Amniotic stem cell (primary cell): Measurements from ENCODE around the gene FAM53B.
"Not testable (repeated sequence)": the region's sequence is repeated elsewhere in the genome, so short reads cannot be mapped to it uniquely, and the experiment has no call there.

Experiments used
- DNase-seq: peaks from one replicate; lab custom pipeline; 2025; lab: John Stamatoyannopoulos, UW

FAM53B gene

DNA sequence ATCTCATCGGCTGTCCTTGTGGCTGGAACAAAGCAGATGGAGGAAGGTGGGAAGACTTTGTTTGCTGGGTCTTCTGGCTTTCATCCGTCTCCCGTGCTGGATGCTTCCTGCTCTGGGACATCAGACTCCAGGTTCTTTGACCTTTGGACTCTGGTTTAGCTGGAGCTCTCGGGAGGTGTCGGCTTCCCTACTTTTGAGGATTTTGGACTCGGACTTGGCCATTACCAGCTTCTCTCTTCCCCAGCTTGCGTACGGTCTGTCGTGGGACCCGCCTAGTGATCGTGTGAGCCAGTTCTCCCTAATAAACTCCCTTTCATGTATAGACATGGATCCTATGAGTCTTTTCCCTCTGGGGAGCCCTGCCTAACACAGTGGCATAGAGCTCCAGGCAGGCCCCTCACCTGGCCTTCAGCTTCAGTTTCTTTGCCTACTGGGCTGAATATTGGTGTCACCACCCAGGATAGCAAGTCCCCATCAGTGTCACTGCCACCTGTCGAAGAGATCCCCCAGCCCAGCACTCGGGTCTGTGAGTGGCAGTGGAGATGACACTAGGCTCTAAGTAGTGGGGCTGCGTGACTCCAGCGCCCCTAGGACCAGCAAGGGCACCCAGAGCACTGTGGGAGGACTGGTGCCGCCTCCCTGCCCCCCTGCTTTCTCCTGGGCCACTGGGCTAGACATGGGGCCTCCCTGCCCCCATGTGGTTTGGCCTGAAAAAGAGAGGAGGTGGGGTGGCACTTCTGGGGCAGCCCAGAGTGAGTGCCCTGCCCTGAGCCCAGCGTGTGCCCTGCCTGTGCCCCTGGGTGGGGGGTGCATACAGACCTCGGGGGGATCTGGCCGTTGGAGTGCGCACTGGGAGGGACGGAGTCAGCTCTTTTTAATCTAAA lies 147.0 kb downstream of the FAM53B start:
- DNase-seq = no peak

DNA sequence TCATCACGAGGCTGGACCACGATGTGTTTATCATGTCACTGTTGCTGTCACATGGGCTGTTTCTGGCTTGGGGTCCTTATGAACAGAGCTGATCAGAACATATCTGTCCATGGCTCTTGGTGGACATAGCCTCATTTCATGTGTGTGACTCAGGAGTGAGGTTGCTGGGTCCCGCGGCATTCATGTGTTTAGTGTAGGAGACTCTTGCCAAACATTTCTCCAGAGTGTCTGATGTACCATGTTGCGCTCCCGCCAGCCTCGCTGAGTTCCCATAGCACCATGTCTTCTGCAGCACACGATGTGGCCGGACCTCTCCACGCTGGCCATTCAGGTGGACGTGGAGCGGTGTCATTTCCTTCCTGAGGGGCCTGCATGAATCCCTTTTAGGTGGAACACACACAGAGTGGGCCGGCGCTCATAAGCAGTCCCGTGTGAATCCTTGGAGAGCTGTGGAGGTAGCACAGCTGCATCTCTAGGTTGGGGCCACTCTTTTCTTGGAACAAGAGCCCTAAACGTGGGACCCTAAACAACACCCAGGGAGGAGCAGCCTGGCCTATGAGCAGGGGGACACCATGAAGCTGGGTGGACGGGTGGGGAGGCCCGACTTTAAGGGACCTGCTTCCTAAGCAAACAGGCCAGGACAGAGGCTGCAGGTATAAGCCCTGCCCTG lies 147.9 kb downstream of the FAM53B start:
- no peak for DNase-seq

DNA sequence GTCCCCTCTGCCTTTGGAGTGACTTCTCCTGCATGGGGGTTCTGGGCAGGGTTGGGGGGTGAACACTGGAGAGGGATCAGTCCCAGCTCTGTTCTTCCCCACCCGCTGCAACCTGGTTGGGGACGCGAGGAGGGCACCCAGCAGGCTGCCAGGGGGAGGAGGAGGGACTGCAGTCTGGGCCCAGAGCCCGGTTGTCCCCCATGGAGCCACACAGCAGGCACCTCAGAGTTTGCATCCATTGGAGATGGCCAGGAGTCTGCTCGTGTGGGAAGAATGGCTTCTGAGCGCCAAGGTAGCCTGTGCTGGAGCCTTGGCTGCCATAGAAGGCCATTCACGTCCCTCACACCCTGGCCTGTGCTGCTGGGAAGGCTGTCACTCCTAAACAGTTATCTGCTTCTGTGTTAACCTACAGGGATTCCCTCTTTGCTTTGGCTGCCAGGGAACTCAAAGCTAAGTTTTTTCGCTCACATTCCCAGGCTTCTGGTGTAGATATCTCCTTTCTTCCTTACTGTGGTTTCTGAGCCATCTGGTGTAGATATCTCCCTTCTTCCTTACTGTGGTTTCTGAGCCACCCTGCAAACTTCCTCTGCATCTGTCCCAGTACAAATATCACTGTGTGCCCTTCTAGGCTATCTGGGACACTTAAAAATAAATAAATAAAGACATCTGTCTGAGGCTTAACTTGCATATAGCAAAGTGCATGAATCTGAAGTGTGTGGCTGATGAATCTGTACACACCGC lies 148.9 kb downstream of the FAM53B start:
- DNase-seq = no peak

DNA sequence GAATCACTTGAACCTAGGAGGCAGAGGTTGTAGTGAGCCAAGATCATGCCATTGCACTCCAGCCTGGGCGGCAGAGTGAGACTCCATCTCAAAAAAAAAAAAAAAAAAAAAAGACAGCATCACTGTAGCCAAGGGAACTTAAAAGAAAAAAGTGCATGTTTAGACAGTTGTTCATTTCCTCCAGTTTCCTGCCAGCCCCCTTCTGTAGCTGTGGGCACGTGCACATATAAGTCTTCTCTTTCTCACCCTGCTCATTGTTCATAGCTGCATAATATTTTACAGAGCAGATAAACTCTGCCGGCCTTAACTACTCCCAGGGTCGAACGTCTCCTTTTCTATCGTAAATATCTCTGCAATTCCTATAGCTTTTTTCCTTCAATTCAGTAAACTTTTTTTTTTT lies 149.9 kb downstream of the FAM53B start:
- no peak for DNase-seq

DNA sequence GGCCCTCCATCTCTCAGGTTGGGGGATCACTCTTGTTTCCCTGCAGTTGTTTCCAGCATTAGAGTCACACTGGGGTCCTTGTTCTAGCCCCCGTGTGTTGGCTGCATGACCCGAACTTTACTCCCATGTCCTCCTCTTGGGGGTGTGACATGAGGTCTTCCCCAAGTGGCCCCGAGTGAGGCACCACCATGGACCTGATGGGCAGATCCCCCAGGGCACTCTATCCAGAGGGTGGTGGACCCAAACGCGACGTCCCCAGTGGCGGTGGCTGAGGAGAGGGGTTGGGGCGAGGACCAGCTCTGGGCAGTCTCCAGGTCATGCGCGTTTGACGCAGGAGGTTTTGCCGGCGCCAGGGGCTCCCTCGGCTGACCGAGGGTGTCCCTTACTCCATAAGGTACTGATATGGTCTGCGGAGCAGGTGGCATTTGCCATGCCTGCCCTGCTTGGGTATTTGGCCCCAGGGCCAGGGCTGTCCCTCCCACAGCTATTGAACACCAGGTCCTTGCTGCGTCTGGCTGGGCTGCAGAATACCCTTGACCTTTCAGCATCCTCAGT lies 150.7 kb downstream of the FAM53B start:
- no peak for DNase-seq

DNA sequence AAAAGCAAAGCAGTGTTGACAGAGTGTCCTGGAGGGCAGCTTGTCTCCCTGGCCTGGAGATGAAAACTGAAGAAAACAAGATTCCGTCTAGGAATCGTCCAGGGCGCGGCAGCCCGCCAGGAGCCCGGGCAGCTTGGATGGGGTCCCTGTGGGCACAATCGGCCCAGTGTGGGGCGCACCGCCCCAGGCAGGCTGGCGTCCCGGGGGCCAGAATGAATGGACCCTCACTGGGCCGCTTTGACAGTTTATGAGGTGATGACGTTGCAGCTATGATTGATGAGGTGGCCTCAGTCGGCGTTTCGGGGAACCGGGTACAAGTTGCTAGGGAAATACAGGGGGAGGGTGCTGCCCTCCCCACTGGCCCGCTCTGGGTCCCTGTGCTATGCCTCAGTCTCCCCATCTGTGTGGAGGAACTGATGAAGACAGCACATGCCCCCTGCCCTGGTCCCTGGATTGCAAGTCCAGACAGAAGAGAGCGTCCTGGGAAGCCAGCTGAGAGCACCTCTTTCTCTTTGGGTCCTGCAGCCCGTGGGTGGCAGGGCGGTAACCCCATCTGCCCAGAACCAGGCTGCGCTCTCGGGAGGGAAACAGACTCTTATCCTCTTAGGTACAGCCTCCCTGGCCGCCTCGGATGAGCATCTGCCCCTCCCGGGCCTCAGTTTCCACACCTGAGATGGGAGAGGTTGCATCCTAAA lies 151.3 kb downstream of the FAM53B start:
- DNase-seq = no peak

DNA sequence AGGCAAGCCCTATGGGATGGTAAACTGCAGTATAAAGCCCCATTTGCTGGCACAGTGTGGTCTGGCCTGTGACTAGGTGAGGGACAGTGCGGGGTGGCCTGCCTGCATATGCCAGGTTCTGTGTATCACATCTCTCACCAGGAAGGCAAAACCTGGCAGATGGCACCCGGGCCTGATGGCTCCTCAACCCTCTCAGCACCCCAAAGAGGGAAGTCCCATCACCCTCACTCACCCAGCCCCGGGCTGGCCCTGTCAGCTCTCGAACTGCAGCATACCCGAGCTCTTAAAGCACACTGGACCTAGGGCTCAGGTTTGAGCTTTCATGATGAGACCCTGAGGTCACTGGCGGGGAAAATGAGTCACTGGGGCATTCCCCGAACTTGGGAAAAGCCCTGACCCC lies 152.1 kb downstream of the FAM53B start:
- DNase-seq = no peak

DNA sequence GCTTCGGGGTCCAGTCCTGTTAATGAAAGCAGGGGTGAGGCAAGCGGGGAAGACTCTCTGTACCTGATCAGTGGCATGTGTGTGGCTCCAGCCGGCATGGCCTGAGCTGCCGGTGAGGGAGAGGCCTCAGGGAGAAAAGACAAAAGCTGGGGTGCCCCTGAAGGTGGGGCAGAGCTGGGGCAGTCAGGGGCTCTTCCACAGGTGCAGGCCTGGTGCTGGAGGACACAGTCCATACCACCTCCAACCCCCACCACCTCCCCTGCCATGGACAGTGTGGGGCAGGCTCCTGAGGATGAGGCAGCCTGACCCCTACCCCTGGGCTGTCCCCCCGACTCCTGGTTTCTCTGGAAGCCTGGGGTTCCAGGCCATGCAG lies 153.1 kb downstream of the FAM53B start:
- DNase-seq = no peak

DNA sequence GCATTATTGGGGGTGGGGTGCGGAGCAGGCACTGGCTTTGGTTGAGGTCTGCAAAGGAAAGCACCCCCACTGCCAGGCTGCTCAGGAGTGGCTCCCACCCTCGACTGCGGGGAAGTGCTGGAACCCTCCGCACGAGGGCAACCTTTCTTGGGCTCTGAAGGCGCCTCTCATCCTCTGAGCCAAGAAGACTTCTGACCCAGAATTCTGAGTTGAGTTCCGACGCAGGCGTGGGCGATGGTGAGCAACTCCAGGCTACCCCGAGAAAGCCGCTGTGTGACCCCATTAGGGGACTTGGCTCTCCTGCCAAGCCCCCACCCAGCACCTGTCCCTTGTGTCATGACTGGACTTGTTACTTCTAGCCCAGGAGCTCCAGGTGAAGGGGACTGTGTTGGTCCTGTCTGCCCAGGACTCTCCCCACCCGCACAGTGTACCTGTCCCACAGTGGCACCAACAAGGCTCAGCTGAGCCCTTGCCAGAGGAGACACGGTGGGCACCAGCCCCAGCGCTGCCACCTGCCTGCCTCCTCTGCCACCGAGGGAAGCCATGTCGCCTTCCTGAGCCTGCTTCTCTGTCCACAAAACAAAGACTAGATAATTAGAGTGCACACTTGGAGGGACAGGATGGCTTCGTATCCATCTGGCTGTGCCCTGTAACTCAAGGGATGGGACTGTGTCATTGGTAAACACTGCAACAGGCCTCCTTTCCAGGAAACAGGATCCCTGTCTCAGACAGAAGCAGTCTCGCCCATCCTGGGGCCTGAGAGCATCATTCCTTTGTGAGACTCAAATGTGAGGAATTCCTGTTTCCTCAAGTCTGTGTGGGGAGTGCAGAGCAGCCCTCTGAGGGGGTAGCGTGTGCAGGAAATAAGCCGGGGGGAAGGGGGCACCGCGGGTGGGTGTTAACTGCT lies 153.7 kb downstream of the FAM53B start:
- no peak for DNase-seq

DNA sequence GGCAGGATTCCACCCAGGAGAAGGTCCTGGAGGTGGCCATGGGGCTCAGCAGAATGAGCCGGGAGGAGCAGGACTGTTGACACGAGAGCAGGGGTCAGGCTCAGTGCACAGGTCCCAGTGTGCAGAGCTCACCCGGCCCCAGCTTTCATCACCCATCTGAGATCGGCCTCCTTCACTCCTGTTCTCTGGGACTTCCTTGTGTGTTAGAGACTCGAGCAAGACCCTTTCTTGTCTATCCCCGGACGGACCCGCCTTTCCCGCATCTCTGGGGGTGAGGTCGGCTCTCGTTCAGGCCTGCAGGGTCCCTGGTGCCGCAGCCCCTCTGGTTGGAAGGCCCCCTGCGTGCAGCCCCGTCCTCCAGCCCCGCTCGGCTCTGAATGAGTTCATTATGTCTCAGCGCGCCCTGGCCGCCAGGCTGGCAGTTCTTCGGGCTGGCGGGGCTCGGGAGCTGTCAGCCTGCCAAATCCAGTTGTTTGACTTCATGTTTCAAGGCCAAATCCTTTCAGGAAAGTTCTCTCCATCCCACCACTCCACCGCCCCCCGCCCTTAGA lies 154.6 kb downstream of the FAM53B start:
- DNase-seq = no peak

DNA sequence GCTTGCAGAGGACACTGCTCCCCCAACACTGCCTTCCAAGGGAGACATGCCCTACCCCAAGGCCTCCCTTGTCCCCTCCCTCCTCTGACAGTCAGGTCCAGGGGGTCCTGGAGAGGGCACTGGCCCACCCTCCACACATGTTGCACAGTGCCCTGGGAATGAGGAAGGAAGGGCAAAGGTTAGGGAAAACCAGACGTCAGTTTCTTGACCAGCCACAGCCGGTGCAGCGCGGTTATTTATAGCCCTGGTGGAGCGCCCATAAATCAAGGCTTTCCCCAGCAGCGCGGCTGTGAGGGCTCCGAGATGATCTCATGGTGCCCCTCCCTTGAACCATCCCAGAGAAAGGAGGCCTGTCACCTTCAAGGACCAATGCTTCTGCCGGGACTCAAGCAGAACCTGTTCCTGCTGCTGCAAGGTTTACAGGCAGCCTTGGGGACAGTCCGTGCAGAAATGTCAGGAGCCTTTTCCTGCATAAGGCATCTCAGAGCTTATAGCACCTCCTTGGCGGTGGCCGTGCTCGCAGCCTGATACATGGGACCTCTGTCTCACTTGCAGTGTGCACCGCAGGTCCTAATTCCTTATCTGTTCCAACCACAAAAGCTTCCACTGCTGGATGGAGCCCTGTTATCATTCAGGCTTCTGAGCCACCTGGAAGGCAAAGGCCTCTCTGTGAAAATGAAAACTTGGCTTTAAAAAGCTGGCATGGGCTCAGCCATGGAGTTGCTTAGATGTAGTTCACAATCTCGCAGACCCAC lies 155.3 kb downstream of the FAM53B start:
- DNase-seq = no peak

DNA sequence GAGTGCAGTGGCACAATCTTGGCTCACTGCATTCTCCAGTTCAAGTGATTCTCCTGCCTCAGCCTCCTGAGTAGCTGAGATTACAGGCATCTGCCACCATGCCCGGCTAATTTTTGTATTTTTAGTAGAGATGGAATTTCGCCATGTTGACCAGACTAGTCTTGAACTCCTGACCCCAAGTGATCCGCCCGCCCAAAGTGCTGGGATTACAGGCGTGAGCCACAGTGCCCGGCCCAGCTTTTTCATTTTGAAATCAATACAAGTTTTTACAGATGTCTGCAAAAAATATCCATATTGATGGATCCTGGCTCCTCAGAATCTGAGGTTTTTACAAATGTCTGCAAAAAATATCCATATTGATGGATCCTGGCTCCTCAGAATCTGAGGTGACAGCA lies 155.8 kb downstream of the FAM53B start:
- DNase-seq = not testable (repeated sequence)

DNA sequence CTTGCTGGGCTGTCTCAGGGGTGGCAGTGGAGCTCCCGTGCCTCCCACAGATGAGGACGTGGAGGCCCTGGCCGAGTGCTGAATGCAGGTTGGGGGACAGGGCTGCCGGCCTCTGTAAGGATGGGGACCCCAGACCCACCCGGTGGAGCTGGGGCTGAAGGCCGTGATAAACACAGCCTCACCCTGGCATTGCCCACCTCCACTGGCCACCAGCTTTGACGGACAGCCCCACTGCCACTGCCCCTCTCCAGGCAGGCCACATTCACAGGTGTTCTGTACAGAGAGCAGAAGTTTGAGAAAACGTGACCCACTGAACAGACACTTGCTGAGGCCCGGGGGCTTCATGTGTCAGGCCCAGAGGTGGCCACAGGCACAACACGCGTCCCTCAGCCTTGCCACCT lies 156.4 kb downstream of the FAM53B start:
- no peak for DNase-seq

DNA sequence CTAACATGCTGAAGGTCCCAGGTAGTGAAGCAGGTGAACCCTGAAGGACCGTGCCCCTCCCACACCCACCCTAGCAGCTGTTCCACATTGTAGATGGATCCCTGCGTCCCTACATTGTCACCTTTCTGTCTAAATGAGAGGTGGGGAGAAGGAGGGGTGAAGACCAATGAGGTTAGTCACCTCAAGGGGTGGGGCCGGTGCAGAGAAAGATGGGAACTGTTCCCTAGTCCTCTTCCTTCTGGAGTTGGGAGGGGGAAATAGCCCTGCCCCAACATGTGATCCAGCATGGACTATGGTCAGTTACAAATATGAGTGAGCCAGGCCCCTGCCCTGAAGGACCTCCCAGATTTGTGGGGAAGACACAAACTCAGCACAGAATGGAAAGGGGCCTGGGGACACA lies 158.0 kb downstream of the FAM53B start:
- DNase-seq = no peak

DNA sequence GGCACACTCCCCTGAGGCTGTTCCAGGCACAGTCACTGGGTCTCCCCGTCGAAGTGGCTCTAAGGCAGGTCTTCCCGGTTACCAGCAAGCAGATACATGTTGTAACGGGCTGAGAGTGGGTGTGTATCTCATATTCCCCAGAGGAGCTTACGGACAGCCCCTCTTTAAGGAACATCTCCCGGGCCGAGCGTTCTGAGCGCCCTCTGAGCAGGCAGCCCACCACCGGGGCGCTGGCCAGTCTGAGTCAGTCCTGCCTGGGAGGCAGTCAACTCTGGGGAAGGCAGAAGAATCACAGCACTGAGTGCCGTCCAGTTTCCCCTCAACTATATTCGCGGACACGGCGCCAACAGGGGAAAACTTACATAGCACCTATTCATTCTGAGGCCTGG lies 165.2 kb downstream of the FAM53B start:
- DNase-seq = no peak

DNA sequence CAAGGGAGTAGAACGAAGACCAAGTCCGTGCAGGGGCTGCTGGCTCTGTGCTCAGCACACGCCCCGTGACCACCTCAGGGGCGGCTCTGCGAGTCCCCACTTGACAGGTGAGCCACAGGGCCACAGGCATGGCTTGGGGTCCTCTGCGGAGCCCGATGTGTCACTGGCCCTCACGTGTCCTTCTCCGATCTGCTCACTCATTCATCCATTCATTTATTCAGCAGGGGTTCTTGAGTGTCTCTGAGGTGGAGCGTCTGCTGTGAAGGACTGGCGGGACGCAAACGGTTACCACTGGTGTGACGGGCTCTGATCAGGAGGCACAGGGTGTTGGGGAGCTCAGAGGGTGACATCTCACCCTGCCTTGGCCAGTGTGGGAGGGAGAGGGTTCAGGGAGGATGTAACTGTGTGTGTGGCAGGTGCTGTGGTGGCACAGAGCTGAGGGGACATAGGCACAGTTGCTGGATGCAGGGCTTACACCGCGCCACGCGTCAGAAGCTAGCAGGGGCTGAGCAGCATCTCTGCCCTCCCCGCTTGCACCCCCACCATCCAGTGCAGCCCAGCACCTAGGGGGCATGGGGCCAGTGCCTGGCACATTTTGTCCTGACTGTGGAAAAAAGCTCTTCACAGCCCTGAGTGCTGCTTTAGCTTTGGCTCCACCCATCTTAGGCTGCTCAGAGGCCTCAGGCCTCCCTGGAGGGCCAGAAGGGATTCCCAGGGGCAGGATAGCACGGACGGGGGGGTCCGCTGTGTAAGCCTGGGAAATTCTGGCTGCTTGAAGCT lies 165.8 kb downstream of the FAM53B start:
- no peak for DNase-seq

DNA sequence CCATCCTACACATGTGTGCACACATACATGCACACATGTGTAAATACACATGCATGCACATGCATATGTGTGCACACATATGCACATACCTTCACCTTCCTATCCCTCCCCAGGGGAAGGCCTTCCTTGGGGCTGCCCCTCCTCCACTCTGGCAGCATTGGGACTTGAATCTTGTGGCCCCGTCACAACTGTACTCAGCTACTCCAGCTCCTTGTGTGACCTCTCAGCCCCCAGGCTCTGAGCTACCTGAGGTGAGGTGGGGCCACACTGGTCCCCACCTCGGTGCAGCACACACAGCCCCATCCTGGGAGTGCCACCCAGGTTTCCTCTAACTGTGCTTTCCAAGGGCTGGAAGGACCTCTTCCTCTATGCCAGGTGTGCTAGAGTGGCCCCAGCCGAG lies 166.5 kb downstream of the FAM53B start:
- no peak for DNase-seq

DNA sequence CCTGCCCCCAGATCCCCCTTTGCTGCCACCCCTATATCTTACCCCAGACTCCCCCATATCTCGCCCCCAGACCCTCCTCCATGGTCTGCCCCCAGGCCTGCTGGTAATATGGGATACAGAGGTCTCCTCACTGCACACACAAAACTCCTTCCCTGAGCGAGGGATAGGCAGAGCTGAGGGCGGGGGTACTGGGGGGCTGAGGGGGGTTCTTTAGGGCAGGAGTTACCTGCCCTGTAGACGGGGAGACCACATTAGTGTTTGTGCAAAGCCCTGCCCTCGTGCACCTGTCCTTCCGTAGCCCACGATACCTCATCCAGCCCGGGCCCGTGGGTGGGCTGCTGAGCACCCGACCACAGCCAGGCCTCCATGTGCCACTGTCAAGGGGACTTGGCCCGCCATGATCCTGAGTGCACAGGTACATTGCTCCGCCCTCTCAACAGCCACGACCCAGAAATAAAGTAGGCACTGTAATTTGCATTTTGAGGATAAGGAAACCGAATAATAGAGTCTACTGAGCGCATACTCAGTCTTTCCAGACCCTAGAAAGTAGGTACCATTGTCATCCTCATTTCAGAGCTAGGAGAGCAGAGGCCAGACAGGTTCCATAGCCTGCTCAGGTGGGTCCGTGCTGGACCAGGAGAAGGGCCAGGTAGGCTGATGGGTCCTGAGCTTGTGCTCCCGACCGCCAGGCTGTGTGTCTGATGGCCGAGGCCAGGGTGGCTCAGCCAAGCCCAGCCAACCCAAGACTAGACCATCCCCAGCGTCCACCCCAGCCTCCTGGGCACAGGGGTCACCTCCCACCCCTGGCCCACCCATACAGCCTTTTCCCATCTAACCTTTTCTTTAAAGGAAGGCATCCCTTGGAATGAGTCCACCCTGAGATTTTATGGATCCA lies 167.4 kb downstream of the FAM53B start:
- DNase-seq = no peak
